GM23338 (cell line): Measurements from ENCODE around the gene C1orf174.

Experiments used
- CREB1 ChIP-seq: fragments of 250-450 bp; sonication (Bioruptor Pico); IDR thresholded peaks from 2 replicates; pipeline ENCODE4 v1.5.0; 2020; ENCODE audit warnings: low read depth, mild to moderate bottlenecking, moderate library complexity
- EZH2 ChIP-seq: fragments of 200-600 bp; sonication (generic); IDR thresholded peaks from one replicate; pipeline ENCODE4 v1.8.0; 2017; ENCODE audit warnings: antibody characterized with exemption, mild to moderate bottlenecking, low read depth; ENCODE audit not compliant: unreplicated experiment
- EZH2phosphoT487 ChIP-seq: fragments of 200-600 bp; sonication (generic); IDR thresholded peaks from one replicate; pipeline ENCODE4 v1.8.1; 2018; ENCODE audit warnings: antibody characterized with exemption; ENCODE audit not compliant: unreplicated experiment
- JUNB ChIP-seq: IDR thresholded peaks from one replicate; pipeline ENCODE4 v1.6.1; 2016; ENCODE audit warnings: antibody characterized with exemption; ENCODE audit not compliant: unreplicated experiment
- NANOG ChIP-seq: IDR thresholded peaks from 2 replicates; pipeline ENCODE4 v1.6.1; 2016; ENCODE audit warnings: antibody characterized with exemption, borderline replicate concordance
- POLR2AphosphoS5 ChIP-seq: IDR thresholded peaks from 2 replicates; pipeline ENCODE4 v1.6.1; 2016; ENCODE audit warnings: antibody characterized with exemption, low read depth
- STAT1 ChIP-seq: IDR thresholded peaks from one replicate; pipeline ENCODE4 v1.6.1; 2016; ENCODE audit warnings: antibody characterized with exemption; ENCODE audit not compliant: unreplicated experiment
- ZNF114 ChIP-seq: fragments of 250-450 bp; sonication (Bioruptor Pico); IDR thresholded peaks from 2 replicates; pipeline ENCODE4 v1.5.0; 2020; ENCODE audit warnings: mild to moderate bottlenecking, moderate library complexity
- ZNF331 ChIP-seq: fragments of 250-450 bp; sonication (Bioruptor Pico); IDR thresholded peaks from 2 replicates; pipeline ENCODE4 v1.5.0; 2020; ENCODE audit warnings: low read depth, mild to moderate bottlenecking, moderate library complexity
- TF ChIP-seq, protein P1 (sequence below): IDR thresholded peaks from one replicate; pipeline ENCODE4 v1.6.1; 2018; ENCODE audit warnings: antibody characterized with exemption; ENCODE audit not compliant: unreplicated experiment
- TF ChIP-seq, protein P2 (sequence below), 2 experiments: fragments of 200-600 bp in 1 of 2; sonication (generic) in 1 of 2; conservative IDR thresholded peaks; 2 replicates each; pipeline versions ENCODE4 v1.5.1 to v1.6.1; 2016 to 2017; ENCODE audit warnings: antibody characterized with exemption in 2 of 2, low read depth in 2 of 2, mild to moderate bottlenecking in 2 of 2, moderate library complexity in 1 of 2
- TF ChIP-seq, protein P3 (sequence below): IDR thresholded peaks from 2 replicates; pipeline ENCODE4 v1.6.1; 2016; ENCODE audit warnings: antibody characterized with exemption

DNA sequence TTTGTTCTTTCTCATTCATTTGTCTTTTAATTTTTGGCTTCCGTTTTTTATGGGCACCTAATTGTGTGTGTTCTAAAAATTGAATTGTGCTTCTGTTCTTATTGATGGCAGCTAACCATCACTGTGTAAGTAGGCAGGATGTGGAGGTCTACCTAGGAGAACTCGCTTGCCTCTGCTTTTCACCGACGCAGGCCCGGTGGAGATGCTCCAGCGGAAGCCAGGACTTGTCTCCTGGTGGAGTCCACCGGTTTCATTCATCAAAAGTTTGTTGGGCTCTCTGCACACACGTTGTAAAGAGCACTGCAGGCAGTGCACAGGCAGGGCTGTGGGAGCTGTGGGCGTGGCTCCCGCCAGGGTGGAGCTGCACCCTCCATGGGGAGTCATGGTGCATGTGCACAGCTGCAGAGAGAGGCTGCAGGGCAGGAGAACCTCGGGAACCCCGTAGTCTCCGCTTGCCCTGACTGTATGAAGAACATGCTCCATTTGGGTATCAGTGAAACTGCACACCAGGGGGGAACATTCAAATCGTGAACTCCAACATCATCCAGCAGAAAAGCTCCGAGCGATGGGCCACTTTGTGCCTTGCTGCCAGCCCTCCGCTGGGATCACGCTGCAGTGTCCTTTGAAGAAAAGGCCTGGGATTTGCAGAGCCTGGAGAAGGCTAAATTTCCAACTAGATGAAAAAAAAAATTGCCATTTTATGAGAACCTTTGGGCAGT, 6.0 kb upstream of the C1orf174 start:
- TF ChIP-seq, protein P1, sequence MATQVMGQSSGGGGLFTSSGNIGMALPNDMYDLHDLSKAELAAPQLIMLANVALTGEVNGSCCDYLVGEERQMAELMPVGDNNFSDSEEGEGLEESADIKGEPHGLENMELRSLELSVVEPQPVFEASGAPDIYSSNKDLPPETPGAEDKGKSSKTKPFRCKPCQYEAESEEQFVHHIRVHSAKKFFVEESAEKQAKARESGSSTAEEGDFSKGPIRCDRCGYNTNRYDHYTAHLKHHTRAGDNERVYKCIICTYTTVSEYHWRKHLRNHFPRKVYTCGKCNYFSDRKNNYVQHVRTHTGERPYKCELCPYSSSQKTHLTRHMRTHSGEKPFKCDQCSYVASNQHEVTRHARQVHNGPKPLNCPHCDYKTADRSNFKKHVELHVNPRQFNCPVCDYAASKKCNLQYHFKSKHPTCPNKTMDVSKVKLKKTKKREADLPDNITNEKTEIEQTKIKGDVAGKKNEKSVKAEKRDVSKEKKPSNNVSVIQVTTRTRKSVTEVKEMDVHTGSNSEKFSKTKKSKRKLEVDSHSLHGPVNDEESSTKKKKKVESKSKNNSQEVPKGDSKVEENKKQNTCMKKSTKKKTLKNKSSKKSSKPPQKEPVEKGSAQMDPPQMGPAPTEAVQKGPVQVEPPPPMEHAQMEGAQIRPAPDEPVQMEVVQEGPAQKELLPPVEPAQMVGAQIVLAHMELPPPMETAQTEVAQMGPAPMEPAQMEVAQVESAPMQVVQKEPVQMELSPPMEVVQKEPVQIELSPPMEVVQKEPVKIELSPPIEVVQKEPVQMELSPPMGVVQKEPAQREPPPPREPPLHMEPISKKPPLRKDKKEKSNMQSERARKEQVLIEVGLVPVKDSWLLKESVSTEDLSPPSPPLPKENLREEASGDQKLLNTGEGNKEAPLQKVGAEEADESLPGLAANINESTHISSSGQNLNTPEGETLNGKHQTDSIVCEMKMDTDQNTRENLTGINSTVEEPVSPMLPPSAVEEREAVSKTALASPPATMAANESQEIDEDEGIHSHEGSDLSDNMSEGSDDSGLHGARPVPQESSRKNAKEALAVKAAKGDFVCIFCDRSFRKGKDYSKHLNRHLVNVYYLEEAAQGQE: no peak
- TF ChIP-seq EZH2phosphoT487 (no peak), CREB1 (CRISPR knock-in tag) (no peak), POLR2AphosphoS5 (no peak), EZH2 (no peak), NANOG (no peak), ZNF114 (CRISPR knock-in tag) (no peak), ZNF331 (no peak), JUNB (no peak), STAT1 (no peak)
- TF ChIP-seq, protein P2, sequence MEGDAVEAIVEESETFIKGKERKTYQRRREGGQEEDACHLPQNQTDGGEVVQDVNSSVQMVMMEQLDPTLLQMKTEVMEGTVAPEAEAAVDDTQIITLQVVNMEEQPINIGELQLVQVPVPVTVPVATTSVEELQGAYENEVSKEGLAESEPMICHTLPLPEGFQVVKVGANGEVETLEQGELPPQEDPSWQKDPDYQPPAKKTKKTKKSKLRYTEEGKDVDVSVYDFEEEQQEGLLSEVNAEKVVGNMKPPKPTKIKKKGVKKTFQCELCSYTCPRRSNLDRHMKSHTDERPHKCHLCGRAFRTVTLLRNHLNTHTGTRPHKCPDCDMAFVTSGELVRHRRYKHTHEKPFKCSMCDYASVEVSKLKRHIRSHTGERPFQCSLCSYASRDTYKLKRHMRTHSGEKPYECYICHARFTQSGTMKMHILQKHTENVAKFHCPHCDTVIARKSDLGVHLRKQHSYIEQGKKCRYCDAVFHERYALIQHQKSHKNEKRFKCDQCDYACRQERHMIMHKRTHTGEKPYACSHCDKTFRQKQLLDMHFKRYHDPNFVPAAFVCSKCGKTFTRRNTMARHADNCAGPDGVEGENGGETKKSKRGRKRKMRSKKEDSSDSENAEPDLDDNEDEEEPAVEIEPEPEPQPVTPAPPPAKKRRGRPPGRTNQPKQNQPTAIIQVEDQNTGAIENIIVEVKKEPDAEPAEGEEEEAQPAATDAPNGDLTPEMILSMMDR (conservative IDR thresholded peaks at IDR 0.05; ENCODE audit: low read depth in 2 of 2): no peak
- TF ChIP-seq, protein P3, sequence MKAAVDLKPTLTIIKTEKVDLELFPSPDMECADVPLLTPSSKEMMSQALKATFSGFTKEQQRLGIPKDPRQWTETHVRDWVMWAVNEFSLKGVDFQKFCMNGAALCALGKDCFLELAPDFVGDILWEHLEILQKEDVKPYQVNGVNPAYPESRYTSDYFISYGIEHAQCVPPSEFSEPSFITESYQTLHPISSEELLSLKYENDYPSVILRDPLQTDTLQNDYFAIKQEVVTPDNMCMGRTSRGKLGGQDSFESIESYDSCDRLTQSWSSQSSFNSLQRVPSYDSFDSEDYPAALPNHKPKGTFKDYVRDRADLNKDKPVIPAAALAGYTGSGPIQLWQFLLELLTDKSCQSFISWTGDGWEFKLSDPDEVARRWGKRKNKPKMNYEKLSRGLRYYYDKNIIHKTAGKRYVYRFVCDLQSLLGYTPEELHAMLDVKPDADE: no peak
